Gastroesophageal sphincter (tissue), 3 donors: ENCODE data around the gene C10orf53.

Experiments used
- CTCF ChIP-seq, 4 experiments: fragments of 200-600 bp in 2 of 4; fragments of 450-650 bp in 2 of 4; sonication (generic) in 1 of 4; IDR thresholded peaks; one replicate each; pipeline ENCODE4 v1.5.1; 2017 to 2019; ENCODE audit warnings: antibody characterized with exemption in 4 of 4, mild to moderate bottlenecking in 2 of 4, moderate library complexity in 2 of 4
- POLR2A ChIP-seq, 2 donors: fragments of 450-650 bp; IDR thresholded peaks; one replicate each; pipeline ENCODE4 v1.6.1; 2017; ENCODE audit warnings: antibody characterized with exemption in 2 of 2, mild to moderate bottlenecking in 2 of 2, moderate library complexity in 1 of 2
- POLR2AphosphoS5 ChIP-seq: sonication (generic); formaldehyde crosslinking; IDR thresholded peaks from one replicate; pipeline ENCODE4 v1.6.1; 2017; ENCODE audit warnings: antibody characterized with exemption

- TF ChIP-seq POLR2A (IDR thresholded peaks at IDR 0.05) (no peak), POLR2AphosphoS5 (no peak), CTCF (IDR thresholded peaks at IDR 0.05) (no peak)
Observed at GRCh38 chr10:49737474-49738201, 58.2 kb downstream of the C10orf53 start.
